Activated CD8-positive, alpha-beta T cell treated with anti-CD3 and anti-CD28 coated beads, Interleukin-2, amount 10 ng/mL, durations not matched to agents 7 days and 5 days (primary cell): ENCODE data around the gene GCC1. TPM values are rescaled to one million over a fixed set of nuclear protein-coding genes. Genes with fewer than 3 reads are reported as not detected.

ENCODE experiments used
- ATAC-seq: fragments of 150-1000 bp; cut with Tn5 transposase; one replicate; pipeline ENCODE4 v1.10.0; 2021; ENCODE audit warnings: moderate library complexity
- CTCF ChIA-PET: fragments of 350-600 bp; sonication (Branson Sonifier 250); formaldehyde crosslinking; loops from one replicate; lab custom pipeline; 2021; ENCODE audit warnings: antibody characterized with exemption; lab: Charles Lee
- POLR2A ChIA-PET: fragments of 350-600 bp; sonication (Branson Sonifier 250); formaldehyde crosslinking; loops from one replicate; lab custom pipeline; 2021; ENCODE audit warnings: antibody characterized with exemption; lab: Charles Lee
- DNase-seq: peaks from one replicate; pipeline ENCODE4 v3.0.0-alpha.2; 2020
- H3K27ac Mint-ChIP-seq: one replicate; pipeline ENCODE4 v1.8.0; 2021; ENCODE audit warnings: mild to moderate bottlenecking, mixed read lengths
- H3K27me3 Mint-ChIP-seq: one replicate; pipeline ENCODE4 v1.8.0; 2021; ENCODE audit warnings: low read depth, mixed read lengths
- H3K36me3 Mint-ChIP-seq: one replicate; pipeline ENCODE4 v1.8.0; 2021; ENCODE audit warnings: low read depth, mixed read lengths
- H3K4me1 Mint-ChIP-seq: one replicate; pipeline ENCODE4 v1.8.0; 2021; ENCODE audit warnings: low read depth, mixed read lengths
- H3K4me3 Mint-ChIP-seq: one replicate; pipeline ENCODE4 v1.8.0; 2021; ENCODE audit warnings: mild to moderate bottlenecking, mixed read lengths
- H3K9me3 Mint-ChIP-seq: one replicate; pipeline ENCODE4 v1.8.0; 2022; ENCODE audit warnings: mixed read lengths; ENCODE audit not compliant: insufficient read depth
- total RNA-seq, 2 experiments: library from RNA; stranded (reverse); gene quantifications; one replicate each; pipeline ENCODE4 v1.2.3, GENCODE V29; 2021

Gene GCC1, protein sequence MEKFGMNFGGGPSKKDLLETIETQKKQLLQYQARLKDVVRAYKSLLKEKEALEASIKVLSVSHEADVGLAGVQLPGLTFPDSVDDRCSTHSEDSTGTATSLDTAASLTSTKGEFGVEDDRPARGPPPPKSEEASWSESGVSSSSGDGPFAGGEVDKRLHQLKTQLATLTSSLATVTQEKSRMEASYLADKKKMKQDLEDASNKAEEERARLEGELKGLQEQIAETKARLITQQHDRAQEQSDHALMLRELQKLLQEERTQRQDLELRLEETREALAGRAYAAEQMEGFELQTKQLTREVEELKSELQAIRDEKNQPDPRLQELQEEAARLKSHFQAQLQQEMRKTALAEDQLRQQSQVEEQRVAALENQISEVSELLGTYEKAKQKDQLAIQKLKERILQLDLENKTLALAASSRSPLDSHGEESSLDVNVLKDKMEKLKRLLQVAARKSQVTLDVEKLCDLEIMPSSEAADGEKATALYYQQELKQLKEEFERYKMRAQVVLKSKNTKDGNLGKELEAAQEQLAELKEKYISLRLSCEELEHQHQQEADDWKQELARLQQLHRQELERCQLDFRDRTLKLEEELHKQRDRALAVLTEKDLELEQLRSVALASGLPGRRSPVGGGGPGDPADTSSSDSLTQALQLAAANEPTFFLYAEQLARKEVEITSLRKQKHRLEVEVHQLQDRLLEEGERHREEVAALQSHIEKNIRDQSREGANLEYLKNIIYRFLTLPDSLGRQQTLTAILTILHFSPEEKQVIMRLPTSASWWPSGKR
- 10 to 100 TPM; 18.0 to 18.6 TPM for total RNA-seq

DNA sequence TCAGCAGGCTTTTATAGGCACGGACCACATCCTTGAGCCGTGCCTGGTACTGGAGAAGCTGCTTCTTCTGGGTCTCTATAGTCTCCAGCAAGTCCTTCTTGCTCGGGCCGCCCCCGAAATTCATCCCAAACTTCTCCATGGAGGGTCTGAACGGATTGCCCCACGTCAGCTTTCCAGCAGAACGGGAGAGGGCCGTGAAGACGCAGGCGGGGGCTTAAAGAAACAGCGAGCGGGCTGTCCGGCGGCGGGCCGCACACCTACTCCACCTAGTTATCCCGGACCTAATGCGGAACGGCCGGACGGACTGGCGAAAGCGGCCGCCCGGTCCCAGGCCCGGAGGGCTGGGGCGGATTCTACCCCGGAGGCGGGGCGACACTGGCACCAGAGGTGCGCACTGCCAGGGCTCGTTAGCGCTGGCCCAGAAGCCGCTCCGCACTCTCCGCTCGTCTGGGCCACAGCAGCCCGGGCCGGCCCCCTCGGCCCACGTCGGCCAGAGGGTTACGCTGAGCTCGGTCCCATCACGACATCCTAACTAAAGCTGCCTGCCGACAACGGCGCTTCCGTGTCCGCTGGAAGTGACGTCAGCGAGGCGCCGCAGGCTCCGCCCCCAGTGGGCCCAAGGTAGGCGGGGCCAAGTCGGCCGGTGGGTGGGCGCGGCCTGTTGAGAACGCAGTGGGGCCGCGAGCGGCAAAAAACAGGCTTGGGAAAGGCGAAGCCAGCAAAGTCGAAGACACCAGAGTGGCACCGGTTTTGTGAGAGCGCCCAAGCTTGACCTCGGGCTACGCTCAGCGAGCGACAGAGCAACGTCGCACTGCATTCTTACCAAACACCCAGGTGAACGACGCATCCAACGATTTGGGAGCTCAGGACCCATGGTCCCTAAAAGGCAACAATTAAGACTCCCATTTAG is at the start of gene GCC1:
Gene GCC1, minus strand, starts transcription at position 553 of the 910 bp plus-strand sequence. Its CDS starts 414 bp downstream, at position 139.
- H3K36me3 Mint-ChIP-seq = peaks cover 39% of the 10 kb centered on the region
- peak within 1 kb of the TSS; percentile 94 for H3K4me3 Mint-ChIP-seq
- peak; percentile 94 for DNase-seq
- no peaks in the 10 kb centered on the region for H3K9me3 Mint-ChIP-seq
- H3K4me1 Mint-ChIP-seq = peaks cover 58% of the 10 kb centered on the region
- peak within 1 kb of the TSS; percentile 97 for H3K27ac Mint-ChIP-seq
- no peaks in the 10 kb centered on the region for H3K27me3 Mint-ChIP-seq
- POLR2A ChIA-PET = interaction anchor here (0.6 to 1.9 kb wide), 7 partner anchors 11 to 624 kb away, joined by 3 to 8 read pairs (median 4); partner anchors contain the start of gene ZNF800
- CTCF ChIA-PET = interaction anchor here (0.8 to 3.0 kb wide), 7 partner anchors 13 to 624 kb away, joined by 3 to 11 read pairs (median 3); no protein-coding TSS in a partner anchor
- ATAC-seq = peak; percentile 76

DNA sequence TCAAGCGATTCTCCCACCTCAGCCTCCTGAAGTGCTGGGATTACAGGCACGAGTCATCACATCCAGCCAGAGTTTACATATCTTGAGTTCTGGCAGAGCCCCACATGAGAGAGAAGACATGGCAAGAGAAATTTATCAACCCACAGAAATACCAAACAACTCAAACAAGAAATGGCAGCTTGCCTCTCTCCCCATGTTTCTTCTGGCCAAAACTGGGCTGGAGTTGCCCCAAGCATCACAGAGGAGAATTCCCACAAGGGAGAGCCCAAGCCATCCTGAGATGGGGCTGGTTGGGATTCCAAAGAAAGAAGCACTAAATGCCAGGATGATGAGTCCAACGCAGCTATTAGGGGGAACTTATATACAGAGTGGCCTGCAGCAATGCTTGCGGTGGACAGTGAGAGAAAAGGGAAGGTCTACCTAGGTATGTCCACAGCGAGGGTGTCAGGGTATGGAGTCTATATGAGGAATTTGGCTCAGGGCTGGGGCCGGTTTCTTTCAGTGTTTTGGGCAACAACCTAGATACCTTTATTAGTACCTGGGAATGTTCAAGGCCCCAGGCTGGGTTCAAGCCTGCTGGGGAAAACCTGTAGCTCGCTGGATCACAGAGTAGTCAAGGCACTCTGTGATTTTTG is 47.0 kb upstream of the GCC1 start:
- Mint-ChIP-seq H3K27me3 (peaks cover 15% of the 10 kb centered on the region), H3K9me3 (no peaks in the 10 kb centered on the region), H3K27ac (no peak overlapping the region), H3K4me1 (no peaks in the 10 kb centered on the region), H3K4me3 (no peak overlapping the region), H3K36me3 (no peaks in the 10 kb centered on the region)
- ChIA-PET CTCF (no interaction called here), POLR2A (no interaction called here)
- no peak for ATAC-seq
- no peak for DNase-seq

DNA sequence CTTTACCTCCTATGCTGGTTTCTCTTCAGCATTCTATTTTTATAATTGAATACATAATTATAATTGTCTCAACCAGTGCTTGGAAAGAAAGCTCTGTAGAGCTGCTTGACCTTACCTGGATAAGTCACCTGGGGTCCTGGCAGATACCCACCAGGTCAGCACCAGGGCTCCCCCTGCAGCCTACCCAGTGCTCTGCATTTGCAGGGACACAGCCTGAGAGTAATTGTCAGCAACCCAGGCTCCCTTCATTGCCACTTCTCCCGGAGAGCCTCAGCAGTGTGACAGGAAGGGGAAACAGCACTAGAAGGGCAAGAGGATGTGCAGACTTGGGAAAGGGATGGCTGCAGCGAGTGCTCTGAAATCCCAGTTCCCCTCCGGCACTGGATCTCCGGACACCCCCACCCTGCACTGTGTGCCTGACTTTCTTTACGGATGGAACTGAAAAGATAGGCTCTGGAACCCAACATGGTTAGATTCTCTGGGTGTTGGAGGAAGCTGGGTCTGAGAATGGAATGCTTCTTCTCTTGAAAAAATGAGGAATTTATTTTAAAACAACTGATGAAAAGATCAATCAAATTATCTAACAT is 44.0 kb upstream of the GCC1 start:
- ATAC-seq (peak; percentile 70), DNase-seq (peak; percentile 47)
- Mint-ChIP-seq H3K27ac (no peak overlapping the region), H3K9me3 (no peaks in the 10 kb centered on the region), H3K4me1 (no peaks in the 10 kb centered on the region), H3K27me3 (peaks cover 23% of the 10 kb centered on the region), H3K36me3 (no peaks in the 10 kb centered on the region), H3K4me3 (no peak overlapping the region)
- ChIA-PET POLR2A (no interaction called here), CTCF (interaction anchor here (0.6 to 1.1 kb wide), 6 partner anchors 11 to 826 kb away, joined by 3 to 4 read pairs (median 4); no protein-coding TSS in a partner anchor)

GRCh38 chr7:127628445-127628844 is 43.0 kb upstream of the GCC1 start:
- H3K4me1 Mint-ChIP-seq = no peaks in the 10 kb centered on the region
- ATAC-seq (no peak), DNase-seq (no peak)
- ChIA-PET POLR2A (no interaction called here), CTCF (interaction anchor here (0.8 to 1.1 kb wide), 4 partner anchors 21 to 581 kb away, joined by 3 to 4 read pairs (median 4); no protein-coding TSS in a partner anchor)
- no peak overlapping the region for H3K27ac Mint-ChIP-seq
- peaks cover 23% of the 10 kb centered on the region for H3K27me3 Mint-ChIP-seq
- H3K9me3 Mint-ChIP-seq = no peaks in the 10 kb centered on the region
- no peaks in the 10 kb centered on the region for H3K36me3 Mint-ChIP-seq
- H3K4me3 Mint-ChIP-seq = no peak overlapping the region

DNA sequence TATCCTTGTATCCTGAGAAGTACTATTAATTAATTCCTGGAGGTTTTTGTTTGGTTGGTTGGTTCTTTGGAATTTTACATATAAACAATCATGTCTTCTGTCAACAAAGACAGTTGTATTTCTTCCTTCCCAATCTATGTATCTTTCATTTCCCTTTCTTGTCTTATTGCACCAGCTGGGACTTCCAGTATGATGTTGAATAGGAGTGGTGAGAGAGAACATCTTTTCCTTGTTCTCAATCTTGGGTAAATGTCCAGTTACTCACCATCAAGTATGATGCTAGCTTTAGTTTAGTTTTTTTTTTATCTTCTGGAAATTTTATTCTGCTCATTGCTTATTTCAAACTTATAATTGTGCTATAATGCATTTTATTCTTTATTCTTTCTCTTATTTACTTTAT is 39.9 kb upstream of the GCC1 start:
- Mint-ChIP-seq H3K4me3 (no peak overlapping the region), H3K36me3 (no peaks in the 10 kb centered on the region), H3K27ac (no peak overlapping the region), H3K9me3 (no peaks in the 10 kb centered on the region), H3K4me1 (peaks cover 5% of the 10 kb centered on the region), H3K27me3 (peaks cover 32% of the 10 kb centered on the region)
- ATAC-seq (no peak), DNase-seq (no peak)
- POLR2A ChIA-PET = no interaction called here
- CTCF ChIA-PET = no interaction called here

- no peaks in the 10 kb centered on the region for H3K36me3 Mint-ChIP-seq
- peaks cover 6% of the 10 kb centered on the region for H3K4me1 Mint-ChIP-seq
- ATAC-seq (peak; percentile 55), DNase-seq (no peak)
- no peaks in the 10 kb centered on the region for H3K9me3 Mint-ChIP-seq
- ChIA-PET CTCF (interaction anchor here (1.2 to 1.4 kb wide), 2 partner anchors 11 to 35 kb away, joined by 3 to 4 read pairs; partner anchors contain the start of gene GCC1), POLR2A (no interaction called here)
- no peak overlapping the region for H3K4me3 Mint-ChIP-seq
- H3K27ac Mint-ChIP-seq = no peak overlapping the region
- H3K27me3 Mint-ChIP-seq = peaks cover 53% of the 10 kb centered on the region
These were observed 35.2 kb upstream of the GCC1 start for GRCh38 chr7:127620406-127621233.

- ATAC-seq (no peak), DNase-seq (no peak)
- Mint-ChIP-seq H3K27me3 (peaks cover 50% of the 10 kb centered on the region), H3K36me3 (no peaks in the 10 kb centered on the region), H3K4me1 (peaks cover 6% of the 10 kb centered on the region), H3K27ac (no peak overlapping the region), H3K4me3 (no peak overlapping the region), H3K9me3 (no peaks in the 10 kb centered on the region)
- POLR2A ChIA-PET = interaction anchor here (0.5 kb wide), 1 partner anchor 37 kb away, joined by 3 read pairs; no protein-coding TSS in a partner anchor
- CTCF ChIA-PET = interaction anchor here (1.2 to 1.4 kb wide), 2 partner anchors 12 to 35 kb away, joined by 3 to 4 read pairs; partner anchors contain the start of gene GCC1
These were observed 34.4 kb upstream of the GCC1 start for GRCh38 chr7:127619681-127620405.

- DNase-seq = no peak
- no peak for ATAC-seq
- H3K4me1 Mint-ChIP-seq = peaks cover 6% of the 10 kb centered on the region
- no peak overlapping the region for H3K4me3 Mint-ChIP-seq
- ChIA-PET POLR2A (no interaction called here), CTCF (interaction anchor here (0.6 kb wide), 1 partner anchor 11 kb away, joined by 3 read pairs; no protein-coding TSS in a partner anchor)
- no peaks in the 10 kb centered on the region for H3K9me3 Mint-ChIP-seq
- H3K27me3 Mint-ChIP-seq = peaks cover 46% of the 10 kb centered on the region
- H3K27ac Mint-ChIP-seq = no peak overlapping the region
- no peaks in the 10 kb centered on the region for H3K36me3 Mint-ChIP-seq
These were observed 33.4 kb upstream of the GCC1 start for GRCh38 chr7:127618775-127619174.

GRCh38 chr7:127618042-127618441 is 32.6 kb upstream of the GCC1 start, which contains the start of gene PAX4:
PAX4 (minus strand) TSS chr7:127618142; CDS start chr7:127615928, 2,214 bp downstream.
- no peak within 1 kb of the TSS for H3K4me3 Mint-ChIP-seq
- H3K4me1 Mint-ChIP-seq = peaks cover 6% of the 10 kb centered on the region
- H3K9me3 Mint-ChIP-seq = no peaks in the 10 kb centered on the region
- ATAC-seq (no peak), DNase-seq (no peak)
- H3K36me3 Mint-ChIP-seq = no peaks in the 10 kb centered on the region
- CTCF ChIA-PET = no interaction called here
- POLR2A ChIA-PET = interaction anchor here (0.5 kb wide), 1 partner anchor 151 kb away, joined by 3 read pairs; no protein-coding TSS in a partner anchor
- H3K27ac Mint-ChIP-seq = no peak within 1 kb of the TSS
- H3K27me3 Mint-ChIP-seq = peaks cover 44% of the 10 kb centered on the region
